SK-N-SH treated with all-trans-retinoic acid at 6 μM for 48 hours (cell line): ENCODE data around the gene TYW5.

Source experiments
- ATAC-seq: fragments of 200-7000 bp; cut with Tn5 transposase; 3 replicates; pipeline ENCODE4 v1.9.1; 2020; ENCODE audit warnings: mild to moderate bottlenecking, moderate library complexity
- ARNTL ChIP-seq: fragments of 450-650 bp; formaldehyde crosslinking; IDR thresholded peaks from 2 replicates; pipeline ENCODE4 v1.5.0; 2020; ENCODE audit warnings: low read depth, mild to moderate bottlenecking, moderate library complexity, borderline replicate concordance
- BACH2 ChIP-seq: fragments of 250-450 bp; sonication (Bioruptor Pico); IDR thresholded peaks from 2 replicates; pipeline ENCODE4 v1.9.0; 2021; ENCODE audit warnings: mild to moderate bottlenecking, borderline replicate concordance
- ESRRG ChIP-seq: fragments of 250-450 bp; sonication (Bioruptor Pico); IDR thresholded peaks from 2 replicates; pipeline ENCODE4 v1.6.1; 2021; ENCODE audit warnings: mild to moderate bottlenecking
- ISL1 ChIP-seq: fragments of 250-450 bp; sonication (Bioruptor Pico); IDR thresholded peaks from 2 replicates; pipeline ENCODE4 v2.1.2; 2022; ENCODE audit warnings: mild to moderate bottlenecking, moderate library complexity
- OSR1 ChIP-seq: fragments of 250-450 bp; sonication (Bioruptor Pico); IDR thresholded peaks from 2 replicates; pipeline ENCODE4 v1.8.0; 2022; ENCODE audit warnings: moderate library complexity, mild to moderate bottlenecking, inconsistent platforms
- PPARA ChIP-seq: fragments of 250-450 bp; sonication (Bioruptor Pico); IDR thresholded peaks from 2 replicates; pipeline ENCODE4 v1.5.0; 2020; ENCODE audit warnings: mild to moderate bottlenecking, borderline replicate concordance
- RARB ChIP-seq: fragments of 250-450 bp; sonication (Bioruptor Pico); IDR thresholded peaks from 2 replicates; pipeline ENCODE4 v1.8.0; 2021; ENCODE audit warnings: mild to moderate bottlenecking, moderate library complexity
- TCF4 ChIP-seq: fragments of 250-450 bp; sonication (Bioruptor Pico); IDR thresholded peaks from 2 replicates; pipeline ENCODE4 v1.8.0; 2021; ENCODE audit warnings: mild to moderate bottlenecking, moderate library complexity, borderline replicate concordance
- TOX ChIP-seq: fragments of 250-450 bp; sonication (Bioruptor Pico); IDR thresholded peaks from 2 replicates; pipeline ENCODE4 v1.8.0; 2021; ENCODE audit warnings: mild to moderate bottlenecking, moderate library complexity, borderline replicate concordance
- ZNF565 ChIP-seq: fragments of 450-650 bp; formaldehyde crosslinking; conservative IDR thresholded peaks from 2 replicates; pipeline ENCODE4 v1.5.0; 2020; ENCODE audit warnings: low read depth, mild to moderate bottlenecking, moderate library complexity
- ZNF70 ChIP-seq: fragments of 450-650 bp; formaldehyde crosslinking; IDR thresholded peaks from 2 replicates; pipeline ENCODE4 v1.5.0; 2020; ENCODE audit warnings: mild to moderate bottlenecking, moderate library complexity
- ZNF8 ChIP-seq: fragments of 450-650 bp; formaldehyde crosslinking; IDR thresholded peaks from 2 replicates; pipeline ENCODE4 v1.5.0; 2020; ENCODE audit warnings: mild to moderate bottlenecking, moderate library complexity
- TF ChIP-seq, protein P1 (sequence below): fragments of 250-450 bp; sonication (Bioruptor Pico); IDR thresholded peaks from 2 replicates; pipeline ENCODE4 v1.8.0; 2021; ENCODE audit warnings: low read depth, mild to moderate bottlenecking, moderate library complexity, borderline replicate concordance
- TF ChIP-seq, protein P2 (sequence below): fragments of 250-450 bp; sonication (Bioruptor Pico); IDR thresholded peaks from 2 replicates; pipeline ENCODE4 v1.5.1; 2021; ENCODE audit warnings: mild to moderate bottlenecking, moderate library complexity
- TF ChIP-seq, protein P3 (sequence below): fragments of 250-450 bp; sonication (Bioruptor Pico); IDR thresholded peaks from 2 replicates; pipeline ENCODE4 v1.5.1; 2020; ENCODE audit warnings: low read depth, mild to moderate bottlenecking, moderate library complexity
- TF ChIP-seq, protein P4 (sequence below): fragments of 250-450 bp; sonication (Bioruptor Pico); IDR thresholded peaks from 2 replicates; pipeline ENCODE4 v1.8.0; 2020; ENCODE audit warnings: mild to moderate bottlenecking, moderate library complexity, borderline replicate concordance
- TF ChIP-seq, protein P5 (sequence below): fragments of 250-450 bp; sonication (Bioruptor Pico); IDR thresholded peaks from 2 replicates; pipeline ENCODE4 v1.5.0; 2020; ENCODE audit warnings: mild to moderate bottlenecking, moderate library complexity

Gene TYW5, protein sequence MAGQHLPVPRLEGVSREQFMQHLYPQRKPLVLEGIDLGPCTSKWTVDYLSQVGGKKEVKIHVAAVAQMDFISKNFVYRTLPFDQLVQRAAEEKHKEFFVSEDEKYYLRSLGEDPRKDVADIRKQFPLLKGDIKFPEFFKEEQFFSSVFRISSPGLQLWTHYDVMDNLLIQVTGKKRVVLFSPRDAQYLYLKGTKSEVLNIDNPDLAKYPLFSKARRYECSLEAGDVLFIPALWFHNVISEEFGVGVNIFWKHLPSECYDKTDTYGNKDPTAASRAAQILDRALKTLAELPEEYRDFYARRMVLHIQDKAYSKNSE

DNA sequence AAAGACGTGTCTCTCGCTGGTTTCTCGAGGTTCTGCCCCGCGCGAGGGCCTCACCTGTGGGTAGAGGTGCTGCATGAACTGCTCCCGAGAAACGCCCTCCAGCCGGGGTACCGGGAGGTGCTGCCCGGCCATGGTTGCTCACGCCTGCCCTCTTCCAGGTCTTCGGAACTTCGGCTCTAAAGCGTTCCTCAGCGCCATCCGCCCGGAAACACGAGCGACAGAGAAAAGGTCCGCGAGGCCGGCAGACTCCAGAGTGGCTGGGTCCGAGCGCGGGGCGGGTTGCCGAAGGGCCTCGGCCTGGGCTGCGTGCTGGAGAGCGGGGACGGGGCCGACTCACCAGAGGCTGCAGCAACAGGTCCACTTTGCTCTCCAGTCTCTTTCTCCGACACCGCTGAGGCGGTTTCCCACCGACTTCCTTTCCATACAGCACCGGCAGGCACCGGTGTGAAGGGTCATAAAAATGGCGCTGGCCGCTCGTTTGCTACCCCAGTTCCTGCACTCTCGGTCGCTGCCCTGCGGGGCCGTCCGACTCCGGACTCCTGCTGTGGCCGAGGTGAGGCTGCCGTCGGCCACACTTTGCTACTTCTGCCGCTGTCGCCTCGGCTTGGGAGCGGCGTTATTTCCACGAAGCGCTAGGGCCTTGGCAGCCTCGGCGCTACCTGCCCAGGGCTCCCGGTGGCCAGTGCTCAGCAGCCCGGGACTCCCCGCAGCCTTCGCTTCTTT is at the start of gene TYW5, which contains the start of gene MAIP1:
TYW5 (minus strand) TSS at position 153 of the 723 bp plus-strand sequence; CDS start at position 132, 21 bp downstream.
MAIP1 (plus strand) TSS at position 244 of the 723 bp plus-strand sequence; CDS start at position 461, 217 bp downstream.
- TF ChIP-seq, protein P1, sequence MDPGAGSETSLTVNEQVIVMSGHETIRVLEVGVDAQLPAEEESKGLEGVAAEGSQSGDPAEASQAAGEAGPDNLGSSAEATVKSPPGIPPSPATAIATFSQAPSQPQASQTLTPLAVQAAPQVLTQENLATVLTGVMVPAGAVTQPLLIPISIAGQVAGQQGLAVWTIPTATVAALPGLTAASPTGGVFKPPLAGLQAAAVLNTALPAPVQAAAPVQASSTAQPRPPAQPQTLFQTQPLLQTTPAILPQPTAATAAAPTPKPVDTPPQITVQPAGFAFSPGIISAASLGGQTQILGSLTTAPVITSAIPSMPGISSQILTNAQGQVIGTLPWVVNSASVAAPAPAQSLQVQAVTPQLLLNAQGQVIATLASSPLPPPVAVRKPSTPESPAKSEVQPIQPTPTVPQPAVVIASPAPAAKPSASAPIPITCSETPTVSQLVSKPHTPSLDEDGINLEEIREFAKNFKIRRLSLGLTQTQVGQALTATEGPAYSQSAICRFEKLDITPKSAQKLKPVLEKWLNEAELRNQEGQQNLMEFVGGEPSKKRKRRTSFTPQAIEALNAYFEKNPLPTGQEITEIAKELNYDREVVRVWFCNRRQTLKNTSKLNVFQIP (CRISPR knock-in tag), result peak; percentile 76; the same call in 1 of the 2 replicates
- TF ChIP-seq, protein P2, sequence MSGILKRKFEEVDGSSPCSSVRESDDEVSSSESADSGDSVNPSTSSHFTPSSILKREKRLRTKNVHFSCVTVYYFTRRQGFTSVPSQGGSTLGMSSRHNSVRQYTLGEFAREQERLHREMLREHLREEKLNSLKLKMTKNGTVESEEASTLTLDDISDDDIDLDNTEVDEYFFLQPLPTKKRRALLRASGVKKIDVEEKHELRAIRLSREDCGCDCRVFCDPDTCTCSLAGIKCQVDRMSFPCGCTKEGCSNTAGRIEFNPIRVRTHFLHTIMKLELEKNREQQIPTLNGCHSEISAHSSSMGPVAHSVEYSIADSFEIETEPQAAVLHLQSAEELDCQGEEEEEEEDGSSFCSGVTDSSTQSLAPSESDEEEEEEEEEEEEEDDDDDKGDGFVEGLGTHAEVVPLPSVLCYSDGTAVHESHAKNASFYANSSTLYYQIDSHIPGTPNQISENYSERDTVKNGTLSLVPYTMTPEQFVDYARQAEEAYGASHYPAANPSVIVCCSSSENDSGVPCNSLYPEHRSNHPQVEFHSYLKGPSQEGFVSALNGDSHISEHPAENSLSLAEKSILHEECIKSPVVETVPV, result no peak
- ATAC-seq, result peak; percentile 95

DNA sequence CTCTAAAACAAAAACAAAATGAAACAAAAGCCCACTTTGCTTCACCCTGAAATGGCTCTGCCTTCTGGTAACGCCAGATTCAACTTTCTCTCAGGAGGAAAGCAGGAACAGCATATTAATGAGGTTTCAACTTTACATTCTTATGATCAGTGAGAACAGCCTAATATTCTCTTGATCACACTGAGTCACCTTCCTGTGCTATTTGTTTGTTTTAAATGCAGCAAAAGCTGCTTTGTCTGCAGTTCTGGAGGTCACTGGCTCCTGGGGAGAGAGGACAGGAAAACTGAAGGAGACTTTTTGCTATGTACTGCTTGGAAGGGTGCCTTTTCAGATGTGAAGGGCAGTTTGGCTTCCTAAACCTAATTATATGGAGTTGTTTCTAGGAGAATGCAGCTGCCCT is 48.2 kb upstream of the TYW5 start:
- TF ChIP-seq, protein P3, sequence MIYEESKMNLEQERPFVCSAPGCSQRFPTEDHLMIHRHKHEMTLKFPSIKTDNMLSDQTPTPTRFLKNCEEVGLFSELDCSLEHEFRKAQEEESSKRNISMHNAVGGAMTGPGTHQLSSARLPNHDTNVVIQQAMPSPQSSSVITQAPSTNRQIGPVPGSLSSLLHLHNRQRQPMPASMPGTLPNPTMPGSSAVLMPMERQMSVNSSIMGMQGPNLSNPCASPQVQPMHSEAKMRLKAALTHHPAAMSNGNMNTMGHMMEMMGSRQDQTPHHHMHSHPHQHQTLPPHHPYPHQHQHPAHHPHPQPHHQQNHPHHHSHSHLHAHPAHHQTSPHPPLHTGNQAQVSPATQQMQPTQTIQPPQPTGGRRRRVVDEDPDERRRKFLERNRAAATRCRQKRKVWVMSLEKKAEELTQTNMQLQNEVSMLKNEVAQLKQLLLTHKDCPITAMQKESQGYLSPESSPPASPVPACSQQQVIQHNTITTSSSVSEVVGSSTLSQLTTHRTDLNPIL (CRISPR knock-in tag), result no peak
- no peak for TF ChIP-seq OSR1 (CRISPR knock-in tag)
- no peak for TF ChIP-seq PPARA (CRISPR knock-in tag)
- TF ChIP-seq, protein P2, result no peak
- TF ChIP-seq ZNF70 (CRISPR knock-in tag), result no peak
- ATAC-seq, result no peak

DNA sequence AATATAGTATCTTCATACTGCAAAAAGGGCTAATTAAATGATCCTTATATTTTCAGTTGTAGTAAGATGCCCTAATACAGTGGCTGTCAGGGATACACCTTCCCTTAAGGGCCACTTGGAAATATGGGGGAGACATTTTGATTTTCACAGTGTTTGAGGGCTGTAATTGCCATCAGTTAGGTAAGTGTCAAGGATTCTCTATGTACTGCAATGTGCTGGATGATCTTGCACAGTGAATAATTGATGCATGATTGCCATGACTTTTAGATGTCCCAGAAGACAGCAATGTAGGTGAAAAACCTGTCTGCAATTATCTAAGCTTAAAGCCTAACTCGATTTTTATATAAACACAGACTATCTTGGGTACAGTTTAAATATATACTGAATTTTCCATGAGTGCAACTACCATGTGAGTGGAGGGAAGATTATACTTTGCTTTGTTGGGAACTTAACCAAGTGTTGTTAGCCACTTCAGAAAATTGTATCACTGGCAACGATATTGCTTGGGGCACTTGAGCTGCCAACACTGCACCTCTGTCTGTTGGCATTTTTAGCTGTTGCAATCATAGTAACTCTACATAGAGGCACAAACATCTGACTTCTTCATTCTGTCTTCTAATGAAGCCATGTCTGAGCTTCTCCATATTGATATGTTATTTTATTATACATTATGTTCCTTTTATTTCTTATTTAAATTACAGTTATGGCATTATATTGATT is 45.3 kb upstream of the TYW5 start:
- ATAC-seq, result no peak
- no peak for TF ChIP-seq ZNF565 (CRISPR knock-in tag)
- TF ChIP-seq, protein P3 (CRISPR knock-in tag), result no peak
- no peak for TF ChIP-seq TCF4 (CRISPR knock-in tag)
- no peak for TF ChIP-seq TOX (CRISPR knock-in tag)
- no peak for TF ChIP-seq ESRRG (CRISPR knock-in tag)
- TF ChIP-seq, protein P4, sequence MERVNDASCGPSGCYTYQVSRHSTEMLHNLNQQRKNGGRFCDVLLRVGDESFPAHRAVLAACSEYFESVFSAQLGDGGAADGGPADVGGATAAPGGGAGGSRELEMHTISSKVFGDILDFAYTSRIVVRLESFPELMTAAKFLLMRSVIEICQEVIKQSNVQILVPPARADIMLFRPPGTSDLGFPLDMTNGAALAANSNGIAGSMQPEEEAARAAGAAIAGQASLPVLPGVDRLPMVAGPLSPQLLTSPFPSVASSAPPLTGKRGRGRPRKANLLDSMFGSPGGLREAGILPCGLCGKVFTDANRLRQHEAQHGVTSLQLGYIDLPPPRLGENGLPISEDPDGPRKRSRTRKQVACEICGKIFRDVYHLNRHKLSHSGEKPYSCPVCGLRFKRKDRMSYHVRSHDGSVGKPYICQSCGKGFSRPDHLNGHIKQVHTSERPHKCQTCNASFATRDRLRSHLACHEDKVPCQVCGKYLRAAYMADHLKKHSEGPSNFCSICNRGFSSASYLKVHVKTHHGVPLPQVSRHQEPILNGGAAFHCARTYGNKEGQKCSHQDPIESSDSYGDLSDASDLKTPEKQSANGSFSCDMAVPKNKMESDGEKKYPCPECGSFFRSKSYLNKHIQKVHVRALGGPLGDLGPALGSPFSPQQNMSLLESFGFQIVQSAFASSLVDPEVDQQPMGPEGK (CRISPR knock-in tag), result no peak
- TF ChIP-seq RARB, result no peak
- TF ChIP-seq PPARA (CRISPR knock-in tag), result no peak
- TF ChIP-seq OSR1 (CRISPR knock-in tag), result no peak
- TF ChIP-seq, protein P2, result no peak
- TF ChIP-seq ARNTL (CRISPR knock-in tag), result no peak
- no peak for TF ChIP-seq BACH2 (CRISPR knock-in tag)
- no peak for TF ChIP-seq ISL1 (CRISPR knock-in tag)
- TF ChIP-seq ZNF70 (CRISPR knock-in tag), result no peak
- TF ChIP-seq, protein P1 (CRISPR knock-in tag), result no peak
- TF ChIP-seq, protein P5, sequence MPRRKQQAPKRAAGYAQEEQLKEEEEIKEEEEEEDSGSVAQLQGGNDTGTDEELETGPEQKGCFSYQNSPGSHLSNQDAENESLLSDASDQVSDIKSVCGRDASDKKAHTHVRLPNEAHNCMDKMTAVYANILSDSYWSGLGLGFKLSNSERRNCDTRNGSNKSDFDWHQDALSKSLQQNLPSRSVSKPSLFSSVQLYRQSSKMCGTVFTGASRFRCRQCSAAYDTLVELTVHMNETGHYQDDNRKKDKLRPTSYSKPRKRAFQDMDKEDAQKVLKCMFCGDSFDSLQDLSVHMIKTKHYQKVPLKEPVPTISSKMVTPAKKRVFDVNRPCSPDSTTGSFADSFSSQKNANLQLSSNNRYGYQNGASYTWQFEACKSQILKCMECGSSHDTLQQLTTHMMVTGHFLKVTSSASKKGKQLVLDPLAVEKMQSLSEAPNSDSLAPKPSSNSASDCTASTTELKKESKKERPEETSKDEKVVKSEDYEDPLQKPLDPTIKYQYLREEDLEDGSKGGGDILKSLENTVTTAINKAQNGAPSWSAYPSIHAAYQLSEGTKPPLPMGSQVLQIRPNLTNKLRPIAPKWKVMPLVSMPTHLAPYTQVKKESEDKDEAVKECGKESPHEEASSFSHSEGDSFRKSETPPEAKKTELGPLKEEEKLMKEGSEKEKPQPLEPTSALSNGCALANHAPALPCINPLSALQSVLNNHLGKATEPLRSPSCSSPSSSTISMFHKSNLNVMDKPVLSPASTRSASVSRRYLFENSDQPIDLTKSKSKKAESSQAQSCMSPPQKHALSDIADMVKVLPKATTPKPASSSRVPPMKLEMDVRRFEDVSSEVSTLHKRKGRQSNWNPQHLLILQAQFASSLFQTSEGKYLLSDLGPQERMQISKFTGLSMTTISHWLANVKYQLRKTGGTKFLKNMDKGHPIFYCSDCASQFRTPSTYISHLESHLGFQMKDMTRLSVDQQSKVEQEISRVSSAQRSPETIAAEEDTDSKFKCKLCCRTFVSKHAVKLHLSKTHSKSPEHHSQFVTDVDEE (CRISPR knock-in tag), result no peak
- TF ChIP-seq ZNF8 (CRISPR knock-in tag), result no peak
